Fibroblast of skin of abdomen (primary cell): ENCODE results near the gene IMPA2.
"Not testable (repeated sequence)": the region's sequence is repeated elsewhere in the genome, so short reads cannot be mapped to it uniquely, and the experiment has no call there.

ENCODE experiments used
- DNase-seq: peaks from one replicate; pipeline ENCODE4 v3.0.0-alpha.2; 2013

IMPA2 gene

GRCh38 chr18:12030670-12031069 lies 49.4 kb downstream of the IMPA2 start:
- DNase-seq, result no peak

GRCh38 chr18:12031181-12031580 lies 49.9 kb downstream of the IMPA2 start:
- no peak for DNase-seq

GRCh38 chr18:12031846-12032245 lies 50.5 kb downstream of the IMPA2 start:
- peak; percentile 93 for DNase-seq

- peak; percentile 82 for DNase-seq
Measured at GRCh38 chr18:12032786-12033642, 51.7 kb downstream of the IMPA2 start.

GRCh38 chr18:12033643-12034025 lies 52.3 kb downstream of the IMPA2 start:
- DNase-seq, result no peak

- DNase-seq, result no peak
Measured at GRCh38 chr18:12034241-12035100, 53.2 kb downstream of the IMPA2 start.

- no peak for DNase-seq
Measured at GRCh38 chr18:12035481-12035880, 54.2 kb downstream of the IMPA2 start.

- DNase-seq, result no peak
Measured at GRCh38 chr18:12036201-12036751, 55.0 kb downstream of the IMPA2 start.

- peak; percentile 35 for DNase-seq
Measured at GRCh38 chr18:12038082-12038638, 56.9 kb downstream of the IMPA2 start.

- peak; percentile 64 for DNase-seq
Measured at GRCh38 chr18:12038639-12039539, 57.6 kb downstream of the IMPA2 start.

GRCh38 chr18:12039540-12039930 lies 58.2 kb downstream of the IMPA2 start:
- not testable (repeated sequence) for DNase-seq

GRCh38 chr18:12041561-12041960 lies 60.3 kb downstream of the IMPA2 start:
- peak; percentile 89 for DNase-seq

GRCh38 chr18:12043811-12044210 lies 62.5 kb downstream of the IMPA2 start:
- no peak for DNase-seq

GRCh38 chr18:12044591-12044990 lies 63.3 kb downstream of the IMPA2 start:
- DNase-seq, result peak; percentile 40

GRCh38 chr18:12046046-12046750 lies 64.9 kb downstream of the IMPA2 start:
- no peak for DNase-seq

GRCh38 chr18:12046751-12047335 lies 65.5 kb downstream of the IMPA2 start:
- no peak for DNase-seq

- DNase-seq, result no peak
Measured at GRCh38 chr18:12048010-12048826, 66.9 kb downstream of the IMPA2 start.

- peak; percentile 70 for DNase-seq
Measured at GRCh38 chr18:12048827-12049175, 67.5 kb downstream of the IMPA2 start.

- DNase-seq, result peak; percentile 44
Measured at GRCh38 chr18:12049978-12050811, 68.9 kb downstream of the IMPA2 start.
